K562 (cell line): ENCODE measurements around the gene SYCP3. TPM values are rescaled to one million over a fixed set of nuclear protein-coding genes. Genes with fewer than 3 reads are reported as not detected.

Source experiments
- ATAC-seq: fragments of 200-7000 bp; cut with Tn5 transposase; 3 replicates; pipeline ENCODE4 v1.9.1; 2020; ENCODE audit warnings: moderate library complexity
- BruUV-seq: library from RNA; stranded (reverse); fragments of 400-500 nt; replicated peaks from 2 replicates; lab custom pipeline; 2021; lab: Mats Ljungman, UMichigan
- CTCF ChIA-PET: fragments of 300-600 bp; formaldehyde crosslinking; extraction: SDS; loops from one replicate; lab custom pipeline; 2021; ENCODE audit warnings: low intra/inter-chr PET ratio; lab: Yijun Ruan, JAX
- POLR2A ChIA-PET: fragments of 300-600, 350-650 bp; sonication (Branson Sonifier 250); formaldehyde crosslinking; extraction: SDS; loops from one replicate; lab custom pipeline; 2021; ENCODE audit warnings: antibody characterized with exemption, inconsistent platforms; lab: Yijun Ruan, JAX
- DNase-seq, 4 experiments: peaks; one replicate each; pipeline versions ENCODE4 v3.0.0 to v3.0.0-alpha.2; 2011 to 2018; ENCODE audit warnings: low spot score in 3 of 4, mixed read lengths in 3 of 4; ENCODE audit errors: extremely low read depth in 1 of 4
- FAIRE-seq: peaks from 2 replicates; lab custom pipeline; 2011; peaks lifted over from hg19 to GRCh38; lab: Jason Lieb, UNC
- H2AFZ ChIP-seq: 2 replicates; pipeline ENCODE4 v1.6.0; 2011; ENCODE audit warnings: low read depth, low read length, control low read depth, inconsistent platforms
- H3K27ac ChIP-seq: fragments of 200-600 bp; 3 replicates; pipeline ENCODE4 v1.8.0; 2011; ENCODE audit warnings: low read depth, mild to moderate bottlenecking, control low read depth, inconsistent platforms, low read length, moderate library complexity, mixed read lengths; ENCODE audit errors: extremely low read depth
- H3K27me3 ChIP-seq, 2 experiments: fragments of 300-600 bp in 1 of 2; 2 replicates in 1 of 2; 3 replicates in 1 of 2; pipeline versions ENCODE4 v1.6.0 to v1.8.0; 2011; ENCODE audit warnings: inconsistent platforms in 2 of 2, low read length in 2 of 2, mild to moderate bottlenecking in 1 of 2, mixed read lengths in 1 of 2, moderate library complexity in 1 of 2; ENCODE audit not compliant: control insufficient read depth in 2 of 2, insufficient read depth in 2 of 2
- H3K36me3 ChIP-seq: fragments of 300-600 bp; 3 replicates; pipeline ENCODE4 v1.8.0; 2011; ENCODE audit warnings: mild to moderate bottlenecking, low read length, inconsistent platforms; ENCODE audit not compliant: control insufficient read depth, insufficient read depth
- H3K4me1 ChIP-seq, 2 experiments: fragments of 200-600 bp in 1 of 2; replicated peaks in 1 of 2; 2 replicates in 1 of 2; 3 replicates in 1 of 2; pipeline versions ENCODE4 v1.5.1 to v1.8.0; 2011; ENCODE audit warnings: inconsistent platforms in 2 of 2, low read length in 2 of 2, mild to moderate bottlenecking in 1 of 2, mixed read lengths in 1 of 2, moderate library complexity in 1 of 2; ENCODE audit not compliant: control insufficient read depth in 2 of 2, insufficient read depth in 2 of 2
- H3K4me2 ChIP-seq: 2 replicates; pipeline ENCODE4 v1.6.1; 2011; ENCODE audit warnings: low read length, control low read depth, inconsistent platforms, mixed read lengths; ENCODE audit not compliant: insufficient read depth
- H3K4me3 ChIP-seq: fragments of 200-600 bp; sonication (generic), shearing (Covaris generic); 2 replicates; pipeline ENCODE4 v1.5.1; 2016; ENCODE audit warnings: control low read depth, inconsistent platforms
- H3K79me2 ChIP-seq: fragments of 200-600 bp; 3 replicates; pipeline ENCODE4 v1.8.0; 2011; ENCODE audit warnings: low read length, inconsistent platforms; ENCODE audit not compliant: control insufficient read depth, insufficient read depth
- H3K9ac ChIP-seq, 2 experiments: 2 replicates each; pipeline versions ENCODE4 v1.6.0 to v1.6.1; 2011; ENCODE audit warnings: low read depth in 2 of 2, low read length in 2 of 2, control low read depth in 1 of 2, inconsistent platforms in 1 of 2, mild to moderate bottlenecking in 1 of 2, mixed read lengths in 1 of 2; ENCODE audit not compliant: insufficient read depth in 1 of 2
- H3K9me1 ChIP-seq: one replicate; pipeline ENCODE4 v1.6.0; 2011; ENCODE audit warnings: inconsistent platforms, mild to moderate bottlenecking, low read length, moderate library complexity; ENCODE audit not compliant: control insufficient read depth, insufficient read depth
- H3K9me3 ChIP-seq: replicated peaks from 2 replicates; pipeline ENCODE4 v1.5.1; 2011; ENCODE audit warnings: low read depth, low read length, inconsistent platforms; ENCODE audit not compliant: control insufficient read depth, insufficient read depth
- H4K20me1 ChIP-seq: replicated peaks from 2 replicates; pipeline ENCODE4 v1.6.1; 2011; ENCODE audit warnings: low read length, inconsistent platforms, mixed read lengths; ENCODE audit not compliant: control insufficient read depth, insufficient read depth
- BHLHE40 ChIP-seq: IDR thresholded peaks from 2 replicates; pipeline ENCODE4 v1.6.1; 2011; ENCODE audit warnings: low read length, improper control_type of control experiment
- HLTF ChIP-seq: fragments of 450-650 bp; IDR thresholded peaks from 2 replicates; pipeline ENCODE4 v1.6.1; 2016
- SUPT5H ChIP-seq: fragments of 450-650 bp; IDR thresholded peaks from 2 replicates; pipeline ENCODE4 v1.6.1; 2016
- TCF7 ChIP-seq: sonication (generic); IDR thresholded peaks from 2 replicates; pipeline ENCODE4 v1.6.1; 2016; ENCODE audit warnings: antibody characterized with exemption, borderline replicate concordance
- ZNF184 ChIP-seq: sonication (generic); formaldehyde crosslinking; IDR thresholded peaks from 2 replicates; pipeline ENCODE4 v1.5.0; 2020; ENCODE audit warnings: missing genetic modification reagents
- whole genome bisulfite sequencing: fragments of 100-300 bp; shearing (Covaris generic); methylation state at CpG from one replicate; pipeline ENCODE4 v1.1.6; 2016; ENCODE audit warnings: low coverage, mixed read lengths; ENCODE audit not compliant: insufficient coverage; ENCODE audit errors: missing lambda C conversion rate; 5-methylcytosine and 5-hydroxymethylcytosine counted together
- in situ Hi-C: fragments of 300-500 bp; cut with MboI; formaldehyde crosslinking; loops from 4 replicates; pipeline ENCODE4 v1.15.0; 2018; ENCODE audit warnings: inconsistent platforms, mixed read lengths
- intact Hi-C: fragments of 100-400 bp; cut with micrococcal nuclease; formaldehyde crosslinking; loops from 2 replicates; pipeline ENCODE4 v1.14.2; 2022
- polyA plus RNA-seq, 8 experiments: library from polyadenylated mRNA; depleted of rRNA in 4 of 8; stranded (reverse) in 5 of 8; unstranded in 3 of 8; fragments of >200 nt; fragmentation: Nextera tagmentation in 2 of 8; fragmentation: Illumina TruSeq in 1 of 8; extraction: Ambion mirVana in 2 of 8; extraction: Trizol in 1 of 8; gene quantifications; 2 replicates each; pipeline versions ENCODE4 v1.2.1 to v1.2.3, GENCODE V29; 2011 to 2014; ENCODE audit warnings: inconsistent platforms in 1 of 8, missing spikeins in 1 of 8
- total RNA-seq, 7 experiments: library from RNA; depleted of rRNA in 6 of 7; stranded (reverse); fragments of >200 nt in 6 of 7; fragmentation: Illumina TruSeq in 2 of 7; extraction: Trizol in 2 of 7; gene quantifications; 2 replicates each; pipeline versions ENCODE4 v1.2.1 to v1.2.3, GENCODE V29; 2011 to 2021; ENCODE audit warnings: low replicate concordance in 1 of 7
- TF ChIP-seq, protein P1 (sequence below), 2 experiments: IDR thresholded peaks; 2 replicates each; pipeline ENCODE4 v1.6.1; 2012; ENCODE audit warnings: improper control_type of control experiment in 2 of 2, low read depth in 2 of 2, low read length in 2 of 2, borderline replicate concordance in 1 of 2
- TF ChIP-seq, protein P2 (sequence below): fragments of 250-450 bp; sonication (Bioruptor Pico); IDR thresholded peaks from 2 replicates; pipeline ENCODE4 v1.5.0; 2021
- TF ChIP-seq, protein P3 (sequence below), 2 experiments: fragments of 450-650 bp; IDR thresholded peaks; 2 replicates each; pipeline ENCODE4 v1.6.1; 2016
- TF ChIP-seq, protein P4 (sequence below), 2 experiments: fragments of 150-350 bp in 1 of 2; IDR thresholded peaks; 2 replicates each; pipeline ENCODE4 v1.6.1; 2012 to 2016; ENCODE audit warnings: low read depth in 2 of 2, low read length in 2 of 2, mild to moderate bottlenecking in 1 of 2, moderate library complexity in 1 of 2

SYCP3 gene
- total and polyA plus RNA-seq, 9 of the 15 experiments (the other 6 are each of a cell fraction or from before 2014, with no cell fraction given): 0.11 to 0.25 (median 0.22) TPM; not detected in 4

DNA sequence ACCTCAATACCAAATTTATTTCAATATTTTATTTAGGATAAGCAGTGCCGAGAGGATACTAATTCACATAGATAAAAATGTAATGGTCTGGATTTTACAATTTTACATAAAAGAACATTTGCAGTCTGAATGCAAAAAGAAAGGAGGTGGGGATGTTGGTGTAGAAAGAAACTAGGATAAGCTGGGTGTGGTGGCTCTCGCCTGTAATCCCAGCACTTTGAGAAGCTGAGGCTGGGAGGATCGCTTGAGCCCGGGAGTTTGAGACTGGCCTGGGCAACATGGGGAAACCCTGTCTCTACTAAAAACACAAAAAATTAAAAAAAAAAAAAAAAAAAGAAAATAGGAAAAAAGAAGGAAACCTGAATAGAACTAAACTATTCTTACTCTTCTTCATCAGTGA is 16.9 kb downstream of the SYCP3 start:
- in situ Hi-C loops: no loop called here
- BruUV-seq: no TSS peak
- peaks cover 86% of the 10 kb centered on the region for H3K36me3 ChIP-seq

More for the DNA sequence above, 16.9 kb downstream of the SYCP3 start:
- Histone ChIP-seq H2AFZ (no peak overlapping the region), H3K9me1 (no peaks in the 10 kb centered on the region), H4K20me1 (no peaks in the 10 kb centered on the region), H3K27me3 (no peaks in the 10 kb centered on the region)
- TF ChIP-seq ZNF184 (no peak), BHLHE40 (no peak), HLTF (no peak), SUPT5H (no peak), TCF7 (no peak)
- TF ChIP-seq, protein P1, sequence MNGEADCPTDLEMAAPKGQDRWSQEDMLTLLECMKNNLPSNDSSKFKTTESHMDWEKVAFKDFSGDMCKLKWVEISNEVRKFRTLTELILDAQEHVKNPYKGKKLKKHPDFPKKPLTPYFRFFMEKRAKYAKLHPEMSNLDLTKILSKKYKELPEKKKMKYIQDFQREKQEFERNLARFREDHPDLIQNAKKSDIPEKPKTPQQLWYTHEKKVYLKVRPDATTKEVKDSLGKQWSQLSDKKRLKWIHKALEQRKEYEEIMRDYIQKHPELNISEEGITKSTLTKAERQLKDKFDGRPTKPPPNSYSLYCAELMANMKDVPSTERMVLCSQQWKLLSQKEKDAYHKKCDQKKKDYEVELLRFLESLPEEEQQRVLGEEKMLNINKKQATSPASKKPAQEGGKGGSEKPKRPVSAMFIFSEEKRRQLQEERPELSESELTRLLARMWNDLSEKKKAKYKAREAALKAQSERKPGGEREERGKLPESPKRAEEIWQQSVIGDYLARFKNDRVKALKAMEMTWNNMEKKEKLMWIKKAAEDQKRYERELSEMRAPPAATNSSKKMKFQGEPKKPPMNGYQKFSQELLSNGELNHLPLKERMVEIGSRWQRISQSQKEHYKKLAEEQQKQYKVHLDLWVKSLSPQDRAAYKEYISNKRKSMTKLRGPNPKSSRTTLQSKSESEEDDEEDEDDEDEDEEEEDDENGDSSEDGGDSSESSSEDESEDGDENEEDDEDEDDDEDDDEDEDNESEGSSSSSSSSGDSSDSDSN (IDR thresholded peaks at IDR 0.05; ENCODE audit: borderline replicate concordance in 1 of 2, low read depth in 2 of 2, low read length in 2 of 2): no peak
- TF ChIP-seq, protein P2, sequence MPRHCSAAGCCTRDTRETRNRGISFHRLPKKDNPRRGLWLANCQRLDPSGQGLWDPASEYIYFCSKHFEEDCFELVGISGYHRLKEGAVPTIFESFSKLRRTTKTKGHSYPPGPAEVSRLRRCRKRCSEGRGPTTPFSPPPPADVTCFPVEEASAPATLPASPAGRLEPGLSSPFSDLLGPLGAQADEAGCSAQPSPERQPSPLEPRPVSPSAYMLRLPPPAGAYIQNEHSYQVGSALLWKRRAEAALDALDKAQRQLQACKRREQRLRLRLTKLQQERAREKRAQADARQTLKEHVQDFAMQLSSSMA (CRISPR knock-in tag): no peak
- TF ChIP-seq, protein P3, sequence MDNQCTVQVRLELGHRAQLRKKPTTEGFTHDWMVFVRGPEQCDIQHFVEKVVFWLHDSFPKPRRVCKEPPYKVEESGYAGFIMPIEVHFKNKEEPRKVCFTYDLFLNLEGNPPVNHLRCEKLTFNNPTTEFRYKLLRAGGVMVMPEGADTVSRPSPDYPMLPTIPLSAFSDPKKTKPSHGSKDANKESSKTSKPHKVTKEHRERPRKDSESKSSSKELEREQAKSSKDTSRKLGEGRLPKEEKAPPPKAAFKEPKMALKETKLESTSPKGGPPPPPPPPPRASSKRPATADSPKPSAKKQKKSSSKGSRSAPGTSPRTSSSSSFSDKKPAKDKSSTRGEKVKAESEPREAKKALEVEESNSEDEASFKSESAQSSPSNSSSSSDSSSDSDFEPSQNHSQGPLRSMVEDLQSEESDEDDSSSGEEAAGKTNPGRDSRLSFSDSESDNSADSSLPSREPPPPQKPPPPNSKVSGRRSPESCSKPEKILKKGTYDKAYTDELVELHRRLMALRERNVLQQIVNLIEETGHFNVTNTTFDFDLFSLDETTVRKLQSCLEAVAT (IDR thresholded peaks at IDR 0.05): no peak
- TF ChIP-seq, protein P4, sequence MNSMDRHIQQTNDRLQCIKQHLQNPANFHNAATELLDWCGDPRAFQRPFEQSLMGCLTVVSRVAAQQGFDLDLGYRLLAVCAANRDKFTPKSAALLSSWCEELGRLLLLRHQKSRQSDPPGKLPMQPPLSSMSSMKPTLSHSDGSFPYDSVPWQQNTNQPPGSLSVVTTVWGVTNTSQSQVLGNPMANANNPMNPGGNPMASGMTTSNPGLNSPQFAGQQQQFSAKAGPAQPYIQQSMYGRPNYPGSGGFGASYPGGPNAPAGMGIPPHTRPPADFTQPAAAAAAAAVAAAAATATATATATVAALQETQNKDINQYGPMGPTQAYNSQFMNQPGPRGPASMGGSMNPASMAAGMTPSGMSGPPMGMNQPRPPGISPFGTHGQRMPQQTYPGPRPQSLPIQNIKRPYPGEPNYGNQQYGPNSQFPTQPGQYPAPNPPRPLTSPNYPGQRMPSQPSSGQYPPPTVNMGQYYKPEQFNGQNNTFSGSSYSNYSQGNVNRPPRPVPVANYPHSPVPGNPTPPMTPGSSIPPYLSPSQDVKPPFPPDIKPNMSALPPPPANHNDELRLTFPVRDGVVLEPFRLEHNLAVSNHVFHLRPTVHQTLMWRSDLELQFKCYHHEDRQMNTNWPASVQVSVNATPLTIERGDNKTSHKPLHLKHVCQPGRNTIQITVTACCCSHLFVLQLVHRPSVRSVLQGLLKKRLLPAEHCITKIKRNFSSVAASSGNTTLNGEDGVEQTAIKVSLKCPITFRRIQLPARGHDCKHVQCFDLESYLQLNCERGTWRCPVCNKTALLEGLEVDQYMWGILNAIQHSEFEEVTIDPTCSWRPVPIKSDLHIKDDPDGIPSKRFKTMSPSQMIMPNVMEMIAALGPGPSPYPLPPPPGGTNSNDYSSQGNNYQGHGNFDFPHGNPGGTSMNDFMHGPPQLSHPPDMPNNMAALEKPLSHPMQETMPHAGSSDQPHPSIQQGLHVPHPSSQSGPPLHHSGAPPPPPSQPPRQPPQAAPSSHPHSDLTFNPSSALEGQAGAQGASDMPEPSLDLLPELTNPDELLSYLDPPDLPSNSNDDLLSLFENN (IDR thresholded peaks at IDR 0.05; ENCODE audit: low read depth in 2 of 2, low read length in 2 of 2): no peak
- TF ChIP-seq, all 486 proteins: peak for 0
- CTCF ChIA-PET: no interaction called here
- Histone ChIP-seq H3K4me1 (no peaks in the 10 kb centered on the region), H3K4me2 (no peak overlapping the region), H3K4me3 (no peak overlapping the region), H3K79me2 (no peaks in the 10 kb centered on the region; the same call in 2 of the 3 replicates), H3K9ac (no peak overlapping the region), H3K9me3 (no peaks in the 10 kb centered on the region), H3K27ac (no peak overlapping the region)
- FAIRE-seq: no peak
- intact Hi-C loops: no loop called here
- POLR2A ChIA-PET: no interaction called here
- WGBS: 95% methylated on average over 4 of the region's 4 CpGs
- no peak for DNase-seq
- ATAC-seq: no peak
